ENCODE measurements around the gene INSC.

Gene INSC

DNA sequence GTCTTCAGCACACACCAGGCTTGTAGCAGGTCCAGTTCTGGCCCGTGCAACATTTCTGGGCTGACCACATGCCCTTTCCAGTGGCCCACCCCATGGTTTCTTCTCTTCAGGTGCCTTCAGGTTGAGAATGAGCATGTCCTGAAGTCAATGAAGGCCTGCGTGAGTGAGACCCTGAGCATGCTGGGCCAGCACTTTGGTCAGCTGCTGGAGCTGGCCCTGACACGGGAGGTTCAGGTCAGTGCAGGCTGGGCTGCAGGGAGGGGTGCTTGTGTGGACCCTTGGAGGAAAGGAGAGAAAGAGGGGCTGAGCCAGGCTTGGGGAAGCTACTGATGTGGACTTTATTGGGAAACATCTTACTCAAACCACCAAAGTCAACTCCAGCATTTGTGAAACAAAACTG is 63.5 kb downstream of the INSC start:
- TF ChIP-seq, protein P1, sequence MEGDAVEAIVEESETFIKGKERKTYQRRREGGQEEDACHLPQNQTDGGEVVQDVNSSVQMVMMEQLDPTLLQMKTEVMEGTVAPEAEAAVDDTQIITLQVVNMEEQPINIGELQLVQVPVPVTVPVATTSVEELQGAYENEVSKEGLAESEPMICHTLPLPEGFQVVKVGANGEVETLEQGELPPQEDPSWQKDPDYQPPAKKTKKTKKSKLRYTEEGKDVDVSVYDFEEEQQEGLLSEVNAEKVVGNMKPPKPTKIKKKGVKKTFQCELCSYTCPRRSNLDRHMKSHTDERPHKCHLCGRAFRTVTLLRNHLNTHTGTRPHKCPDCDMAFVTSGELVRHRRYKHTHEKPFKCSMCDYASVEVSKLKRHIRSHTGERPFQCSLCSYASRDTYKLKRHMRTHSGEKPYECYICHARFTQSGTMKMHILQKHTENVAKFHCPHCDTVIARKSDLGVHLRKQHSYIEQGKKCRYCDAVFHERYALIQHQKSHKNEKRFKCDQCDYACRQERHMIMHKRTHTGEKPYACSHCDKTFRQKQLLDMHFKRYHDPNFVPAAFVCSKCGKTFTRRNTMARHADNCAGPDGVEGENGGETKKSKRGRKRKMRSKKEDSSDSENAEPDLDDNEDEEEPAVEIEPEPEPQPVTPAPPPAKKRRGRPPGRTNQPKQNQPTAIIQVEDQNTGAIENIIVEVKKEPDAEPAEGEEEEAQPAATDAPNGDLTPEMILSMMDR (conservative IDR thresholded peaks at IDR 0.05; ENCODE audit: control insufficient read depth, insufficient read depth, low read depth, low read length): no peak
- no peak for DNase-seq (ENCODE audit: low read depth)
- no peak overlapping the region for H3K4me3 ChIP-seq (ENCODE audit: control insufficient read depth, low read depth, low read length)

GRCh38 chr11:15179167-15179566 is 64.4 kb downstream of the INSC start:
- peak; percentile 64 for DNase-seq (ENCODE audit: low read depth)
- no peak overlapping the region for H3K4me3 ChIP-seq (ENCODE audit: control insufficient read depth, low read depth, low read length)
- TF ChIP-seq, protein P1 (conservative IDR thresholded peaks at IDR 0.05; ENCODE audit: control insufficient read depth, insufficient read depth, low read depth, low read length): no peak

DNA sequence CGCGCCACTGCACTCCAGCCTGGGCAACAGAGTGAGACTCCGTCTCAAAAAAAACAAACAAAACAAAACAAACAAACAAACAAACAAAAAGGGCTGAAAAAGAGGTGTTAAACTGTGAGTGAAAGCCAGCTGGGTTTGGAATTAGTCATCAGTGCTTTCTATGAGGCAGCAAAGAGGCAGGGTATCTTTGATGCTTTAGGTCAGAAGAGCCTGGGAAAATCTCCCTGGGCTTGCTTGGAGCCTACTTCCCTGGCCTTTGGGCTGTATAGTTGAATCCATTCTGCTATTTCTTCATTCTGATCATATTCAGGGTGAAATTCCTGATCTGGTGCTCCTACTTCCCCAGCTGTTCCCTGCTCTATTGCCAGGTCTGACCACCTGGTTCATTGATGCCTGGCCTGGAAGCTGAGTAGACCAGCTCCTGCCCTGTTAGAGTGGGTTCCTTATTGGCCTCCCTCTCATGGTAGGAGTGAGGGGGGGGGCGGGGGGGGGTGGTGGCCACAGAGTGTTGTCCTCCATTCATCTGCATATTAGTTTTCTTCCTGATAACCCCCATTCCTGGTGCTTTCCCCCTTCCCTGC is 65.6 kb downstream of the INSC start:
- no peak overlapping the region for H3K4me3 ChIP-seq (ENCODE audit: control insufficient read depth, low read depth, low read length)
- peak; percentile 77 for DNase-seq (ENCODE audit: low read depth)
- TF ChIP-seq, protein P1 (conservative IDR thresholded peaks at IDR 0.05; ENCODE audit: control insufficient read depth, insufficient read depth, low read depth, low read length): no peak

DNA sequence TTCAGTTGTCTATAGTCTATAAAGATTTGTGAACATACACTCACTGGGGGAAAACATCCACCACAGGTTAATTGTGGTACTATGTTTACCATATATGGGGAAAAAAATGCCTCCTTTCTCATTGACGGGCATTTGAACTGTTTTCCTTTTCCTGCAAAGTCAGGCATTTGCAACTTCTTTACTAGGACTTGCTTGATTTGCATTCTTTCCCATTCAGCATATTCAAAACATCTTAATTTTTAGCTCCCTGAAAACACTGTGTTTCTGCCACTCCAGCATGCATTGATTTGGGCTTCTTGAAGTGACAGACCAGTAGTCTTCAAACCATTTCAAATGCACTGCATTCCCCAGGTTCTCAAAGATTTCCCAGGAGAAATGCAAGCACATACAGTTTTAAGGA is 67.6 kb downstream of the INSC start:
- TF ChIP-seq, protein P1 (conservative IDR thresholded peaks at IDR 0.05; ENCODE audit: control insufficient read depth, insufficient read depth, low read depth, low read length): no peak

DNA sequence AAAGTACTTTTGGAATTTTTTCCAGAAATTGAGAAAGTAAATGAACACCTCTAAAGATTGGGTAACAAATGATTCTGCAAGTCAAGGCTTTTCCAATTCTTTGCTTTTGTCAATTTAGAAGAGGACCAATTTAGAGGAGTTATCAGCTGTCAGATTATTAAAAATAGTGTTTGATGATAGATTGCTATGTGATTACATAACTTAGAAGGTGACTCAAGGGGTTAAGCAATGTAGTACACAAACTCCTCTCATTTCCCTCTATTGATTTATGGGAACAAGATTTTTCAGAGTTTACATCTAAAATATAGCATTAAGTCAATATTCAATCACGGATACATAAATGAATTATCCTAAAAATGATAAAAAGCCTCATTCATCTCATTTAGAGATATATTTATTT is 70.3 kb downstream of the INSC start:
- TF ChIP-seq, protein P1 (conservative IDR thresholded peaks at IDR 0.05; ENCODE audit: control insufficient read depth, insufficient read depth, low read depth, low read length): no peak
- H3K4me3 ChIP-seq (ENCODE audit: control insufficient read depth, low read depth, low read length): no peak overlapping the region

More for the DNA sequence above, 67.6 kb downstream of the INSC start:
- no peak for DNase-seq (ENCODE audit: low read depth)
- H3K4me3 ChIP-seq (ENCODE audit: control insufficient read depth, low read depth, low read length): no peak overlapping the region

DNA sequence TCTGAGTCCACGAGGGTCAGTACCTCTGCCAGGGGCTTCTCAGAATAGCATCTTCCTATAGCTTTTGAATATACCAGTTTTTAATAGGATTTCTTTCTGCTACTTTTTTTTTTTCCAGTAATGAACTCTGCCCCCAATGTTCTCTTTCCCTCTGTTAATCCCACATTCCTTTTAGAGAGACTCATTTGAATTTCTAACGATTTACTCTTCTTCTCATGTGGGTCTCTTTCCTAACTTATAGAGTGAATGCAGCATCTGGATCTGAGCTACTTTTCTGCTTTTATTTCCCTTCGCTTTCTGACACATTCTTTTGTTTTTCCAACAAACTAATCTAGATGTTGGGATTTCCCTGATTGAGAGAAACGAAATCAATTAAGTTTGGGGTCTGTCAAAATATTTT is 71.4 kb downstream of the INSC start:
- H3K4me3 ChIP-seq (ENCODE audit: control insufficient read depth, low read depth, low read length): no peak overlapping the region
- TF ChIP-seq, protein P1 (conservative IDR thresholded peaks at IDR 0.05; ENCODE audit: control insufficient read depth, insufficient read depth, low read depth, low read length): no peak
- DNase-seq (ENCODE audit: low read depth): peak; percentile 54

More for the DNA sequence above, 70.3 kb downstream of the INSC start:
- DNase-seq (ENCODE audit: low read depth): no peak

GRCh38 chr11:15189189-15189588 is 74.5 kb downstream of the INSC start:
- no peak overlapping the region for H3K4me3 ChIP-seq (ENCODE audit: control insufficient read depth, low read depth, low read length)
- no peak for DNase-seq (ENCODE audit: low read depth)
- TF ChIP-seq, protein P1 (conservative IDR thresholded peaks at IDR 0.05; ENCODE audit: control insufficient read depth, insufficient read depth, low read depth, low read length): no peak

All from fibroblast of mammary gland (primary cell).